Suprapubic skin (tissue), 4 donors: Measurements from ENCODE around the gene GYPC. TPM values are rescaled to one million over a fixed set of nuclear protein-coding genes. Genes with fewer than 3 reads are reported as not detected.

ENCODE experiments used
- DNase-seq, 2 donors: peaks; one replicate each; pipeline ENCODE4 v3.0.0-alpha.2; 2019; ENCODE audit warnings: low spot score in 2 of 2
- H3K27ac ChIP-seq: fragments of 200-600 bp; sonication (generic); one replicate; pipeline ENCODE4 v1.5.1; 2019
- H3K27me3 ChIP-seq: fragments of 200-600 bp; sonication (generic); one replicate; pipeline ENCODE4 v1.5.1; 2019
- H3K36me3 ChIP-seq: fragments of 200-600 bp; sonication (generic); one replicate; pipeline ENCODE4 v1.5.1; 2019
- H3K4me1 ChIP-seq: fragments of 200-600 bp; sonication (generic); one replicate; pipeline ENCODE4 v1.5.1; 2019
- H3K4me3 ChIP-seq: fragments of 200-600 bp; sonication (generic); one replicate; pipeline ENCODE4 v1.5.1; 2019; ENCODE audit warnings: mild to moderate bottlenecking
- H3K9me3 ChIP-seq: fragments of 200-600 bp; sonication (generic); one replicate; pipeline ENCODE4 v1.5.1; 2019
- EP300 ChIP-seq: sonication (generic); formaldehyde crosslinking; IDR thresholded peaks from one replicate; pipeline ENCODE4 v1.6.1; 2017; ENCODE audit warnings: antibody characterized with exemption
- POLR2A ChIP-seq, 2 donors: fragments of 450-650 bp; IDR thresholded peaks; one replicate each; pipeline ENCODE4 v1.6.1; 2017; ENCODE audit warnings: antibody characterized with exemption in 2 of 2, mild to moderate bottlenecking in 2 of 2, moderate library complexity in 2 of 2
- POLR2AphosphoS5 ChIP-seq, 3 donors: sonication (generic); formaldehyde crosslinking; IDR thresholded peaks; one replicate each; pipeline ENCODE4 v1.6.1; 2017; ENCODE audit warnings: antibody characterized with exemption in 3 of 3
- WGBS: methylation state at CpG from one replicate; pipeline ENCODE4 v1.1.5; 2018; 5-methylcytosine and 5-hydroxymethylcytosine counted together
- total RNA-seq, 4 donors: library from RNA; depleted of rRNA; stranded (reverse); fragments of >200 nt; gene quantifications; one replicate each; pipeline ENCODE4 v1.1.0, GENCODE V29; 2016
- TF ChIP-seq, protein P1 (sequence below), 2 donors: fragments of 200-600 bp in 1 of 2; fragments of 450-650 bp in 1 of 2; sonication (generic) in 1 of 2; IDR thresholded peaks; one replicate each; pipeline ENCODE4 v1.5.1; 2016 to 2019; ENCODE audit warnings: antibody characterized with exemption in 2 of 2, mild to moderate bottlenecking in 1 of 2, moderate library complexity in 1 of 2

The GYPC gene
- total RNA-seq, 4 donors from 2014 or later = 21.3 to 43.7 (median 32.1) TPM

DNA sequence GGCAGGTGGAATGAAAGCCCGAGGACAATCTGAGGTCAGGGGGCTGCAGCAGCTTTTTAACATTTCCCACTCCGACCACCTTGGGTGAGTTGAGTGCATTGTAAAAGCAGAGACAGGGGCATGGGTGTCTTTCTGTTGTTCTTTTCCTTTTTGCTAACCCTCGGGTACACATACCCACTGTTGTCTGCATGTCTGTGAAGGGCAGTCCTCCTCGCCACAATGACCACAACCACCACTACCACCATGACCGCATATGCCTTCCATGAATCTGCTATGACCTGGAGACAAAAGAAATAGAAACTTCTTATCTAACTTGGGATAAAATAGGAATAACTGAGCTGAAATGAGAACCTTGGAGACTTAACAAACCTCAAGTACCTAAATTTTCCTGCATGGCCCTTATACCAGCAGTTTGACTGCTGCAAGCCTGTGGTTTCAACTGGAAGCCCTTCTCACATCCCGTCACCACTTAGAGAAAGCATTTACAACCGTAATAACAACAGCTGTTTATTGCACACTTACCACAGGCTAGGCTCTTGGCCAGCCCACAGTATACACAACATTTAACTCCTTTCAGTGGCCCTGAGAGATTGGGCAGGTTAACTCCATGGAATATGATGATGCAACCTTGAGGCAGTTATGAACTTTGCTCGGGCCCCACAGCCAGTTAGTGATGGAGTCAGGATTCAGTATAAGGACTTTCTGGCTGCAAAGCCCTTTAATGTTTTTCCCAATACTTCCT is 80.3 kb downstream of the GYPC start:
- no peaks in the 10 kb centered on the region for H3K4me1 ChIP-seq
- H3K4me3 ChIP-seq = no peak overlapping the region
- H3K36me3 ChIP-seq = no peaks in the 10 kb centered on the region
- no peak for TF ChIP-seq POLR2AphosphoS5 (IDR thresholded peaks at IDR 0.05)
- no peak for TF ChIP-seq POLR2A (IDR thresholded peaks at IDR 0.05)
- TF ChIP-seq, protein P1, sequence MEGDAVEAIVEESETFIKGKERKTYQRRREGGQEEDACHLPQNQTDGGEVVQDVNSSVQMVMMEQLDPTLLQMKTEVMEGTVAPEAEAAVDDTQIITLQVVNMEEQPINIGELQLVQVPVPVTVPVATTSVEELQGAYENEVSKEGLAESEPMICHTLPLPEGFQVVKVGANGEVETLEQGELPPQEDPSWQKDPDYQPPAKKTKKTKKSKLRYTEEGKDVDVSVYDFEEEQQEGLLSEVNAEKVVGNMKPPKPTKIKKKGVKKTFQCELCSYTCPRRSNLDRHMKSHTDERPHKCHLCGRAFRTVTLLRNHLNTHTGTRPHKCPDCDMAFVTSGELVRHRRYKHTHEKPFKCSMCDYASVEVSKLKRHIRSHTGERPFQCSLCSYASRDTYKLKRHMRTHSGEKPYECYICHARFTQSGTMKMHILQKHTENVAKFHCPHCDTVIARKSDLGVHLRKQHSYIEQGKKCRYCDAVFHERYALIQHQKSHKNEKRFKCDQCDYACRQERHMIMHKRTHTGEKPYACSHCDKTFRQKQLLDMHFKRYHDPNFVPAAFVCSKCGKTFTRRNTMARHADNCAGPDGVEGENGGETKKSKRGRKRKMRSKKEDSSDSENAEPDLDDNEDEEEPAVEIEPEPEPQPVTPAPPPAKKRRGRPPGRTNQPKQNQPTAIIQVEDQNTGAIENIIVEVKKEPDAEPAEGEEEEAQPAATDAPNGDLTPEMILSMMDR (IDR thresholded peaks at IDR 0.05) = no peak
- TF ChIP-seq EP300 = no peak
- no peaks in the 10 kb centered on the region for H3K27me3 ChIP-seq
- H3K27ac ChIP-seq = no peak overlapping the region
- DNase-seq = no peak
- H3K9me3 ChIP-seq = no peaks in the 10 kb centered on the region
- 74% methylated on average over 7 of the region's 8 CpGs for WGBS

DNA sequence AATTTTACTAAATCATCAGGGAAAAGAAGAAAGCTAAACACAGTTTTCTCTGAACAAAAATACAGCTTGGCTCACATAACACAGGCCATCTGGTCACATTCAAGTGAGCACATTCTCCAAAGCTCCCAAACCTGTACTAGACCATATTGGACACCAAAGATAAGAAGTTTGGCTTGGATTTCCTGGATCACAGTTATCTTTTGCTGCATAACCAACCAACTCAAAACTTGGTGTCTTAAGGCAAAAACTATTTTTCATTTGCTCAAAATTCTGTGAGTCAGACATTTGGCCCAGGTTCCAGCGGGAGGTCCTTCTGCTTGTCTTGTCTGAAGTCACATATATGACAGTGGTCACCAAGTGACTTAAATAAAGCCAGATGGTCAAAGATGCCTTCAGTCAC is 83.2 kb downstream of the GYPC start:
- no peak overlapping the region for H3K4me3 ChIP-seq
- TF ChIP-seq POLR2AphosphoS5 (IDR thresholded peaks at IDR 0.05) (no peak), EP300 (no peak), POLR2A (IDR thresholded peaks at IDR 0.05) (no peak)
- TF ChIP-seq, protein P1 (IDR thresholded peaks at IDR 0.05) = no peak
- H3K27me3 ChIP-seq = no peaks in the 10 kb centered on the region
- no peaks in the 10 kb centered on the region for H3K36me3 ChIP-seq
- no peak for DNase-seq
- H3K4me1 ChIP-seq = no peaks in the 10 kb centered on the region
- WGBS = 100% methylated on average over 1 of the region's 1 CpG
- no peak overlapping the region for H3K27ac ChIP-seq
- H3K9me3 ChIP-seq = no peaks in the 10 kb centered on the region

DNA sequence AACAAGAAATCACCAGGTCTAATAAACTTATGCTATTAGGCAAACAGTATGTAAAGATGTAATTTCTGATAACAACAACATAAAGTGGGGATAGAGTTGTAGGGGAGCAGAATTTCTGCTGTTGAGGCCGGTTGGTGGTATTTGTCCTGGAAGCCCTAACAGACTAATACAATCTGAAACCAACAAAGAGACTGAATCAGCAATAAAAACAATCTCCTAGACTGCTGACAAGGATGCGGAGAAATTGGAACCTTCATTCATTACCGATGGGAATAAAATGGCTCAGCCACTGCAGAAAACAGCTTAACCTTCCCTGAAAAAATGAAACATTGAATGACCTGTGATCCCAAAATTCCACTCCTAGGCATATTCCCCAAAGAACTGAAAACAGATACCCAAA is 88.7 kb downstream of the GYPC start:
- Histone ChIP-seq H3K4me3 (no peak overlapping the region), H3K9me3 (no peaks in the 10 kb centered on the region), H3K27ac (no peak overlapping the region), H3K4me1 (no peaks in the 10 kb centered on the region), H3K36me3 (no peaks in the 10 kb centered on the region), H3K27me3 (no peaks in the 10 kb centered on the region)
- 90% methylated on average over 3 of the region's 3 CpGs for WGBS
- no peak for DNase-seq
- no peak for TF ChIP-seq EP300
- TF ChIP-seq, protein P1 (IDR thresholded peaks at IDR 0.05) = no peak
- no peak for TF ChIP-seq POLR2A (IDR thresholded peaks at IDR 0.05)
- TF ChIP-seq POLR2AphosphoS5 (IDR thresholded peaks at IDR 0.05) = no peak

Other genes starting within 250 kb of the GYPC start
- not detected for gene TEX51, start 242.7 kb downstream of the GYPC start, total RNA-seq